CD14-positive monocyte (primary cell): Measurements from ENCODE around the gene ARHGEF37. TPM values are rescaled to one million over a fixed set of nuclear protein-coding genes. Genes with fewer than 3 reads are reported as not detected.

Experiments used
- DNase-seq, 3 donors: peaks; one replicate each; pipeline ENCODE4 v3.0.0-alpha.2; 2011 to 2022
- H2AFZ ChIP-seq: 2 replicates; pipeline ENCODE4 v1.6.0; 2012; ENCODE audit warnings: mild to moderate bottlenecking, low read depth, low read length, inconsistent platforms; ENCODE audit not compliant: insufficient read depth, poor library complexity, severe bottlenecking
- H3K27ac ChIP-seq, 2 donors: 1 replicate in 1 of 2; 2 replicates in 1 of 2; pipeline ENCODE4 v1.5.1; 2012 to 2013; ENCODE audit warnings: low read length in 2 of 2, control low read depth in 1 of 2, inconsistent platforms in 1 of 2, low read depth in 1 of 2, mild to moderate bottlenecking in 1 of 2
- H3K27me3 ChIP-seq, 2 donors: one replicate each; pipeline versions ENCODE4 v1.6.0 to v1.6.1; 2011 to 2013; ENCODE audit warnings: low read length in 2 of 2; ENCODE audit not compliant: control insufficient read depth in 2 of 2, insufficient read depth in 2 of 2
- H3K36me3 ChIP-seq, 2 donors: replicated peaks in 1 of 2; 1 replicate in 1 of 2; 2 replicates in 1 of 2; pipeline versions ENCODE4 v1.5.1 to v1.6.1; 2012 to 2013; ENCODE audit warnings: low read length in 2 of 2, control low read depth in 1 of 2, inconsistent platforms in 1 of 2, mild to moderate bottlenecking in 1 of 2; ENCODE audit not compliant: insufficient read depth in 2 of 2, control insufficient read depth in 1 of 2
- H3K4me1 ChIP-seq, 2 donors: 1 replicate in 1 of 2; 2 replicates in 1 of 2; pipeline versions ENCODE4 v1.5.1 to v1.6.1; 2012 to 2013; ENCODE audit warnings: low read length in 2 of 2, control low read depth in 1 of 2, inconsistent platforms in 1 of 2, mild to moderate bottlenecking in 1 of 2, moderate library complexity in 1 of 2; ENCODE audit not compliant: insufficient read depth in 2 of 2, control insufficient read depth in 1 of 2
- H3K4me2 ChIP-seq: replicated peaks from 2 replicates; pipeline ENCODE3; 2012; ENCODE audit warnings: low read length, moderate library complexity, mild to moderate bottlenecking; ENCODE audit not compliant: poor library complexity, severe bottlenecking; ENCODE audit errors: extremely low read depth
- H3K4me3 ChIP-seq, 3 experiments: fragments of 200-600 bp in 1 of 3; sonication (generic) in 1 of 3; replicated peaks in 1 of 3; 1 replicate in 2 of 3; 2 replicates in 1 of 3; pipeline ENCODE4 v1.5.1; 2011 to 2013; ENCODE audit warnings: low read length in 3 of 3, mild to moderate bottlenecking in 3 of 3, control low read depth in 2 of 3, low read depth in 2 of 3, inconsistent platforms in 1 of 3, moderate library complexity in 1 of 3
- H3K79me2 ChIP-seq: 2 replicates; pipeline ENCODE4 v1.6.0; 2012; ENCODE audit warnings: mild to moderate bottlenecking, control low read depth, inconsistent platforms, low read length, moderate library complexity; ENCODE audit not compliant: insufficient read depth
- H3K9ac ChIP-seq: 2 replicates; pipeline ENCODE4 v1.6.0; 2017; ENCODE audit warnings: low read length, mild to moderate bottlenecking; ENCODE audit not compliant: insufficient read depth, poor library complexity, severe bottlenecking
- H3K9me3 ChIP-seq, 2 donors: replicated peaks in 1 of 2; 1 replicate in 1 of 2; 2 replicates in 1 of 2; pipeline versions ENCODE4 v1.5.1 to v1.6.1; 2012 to 2013; ENCODE audit warnings: low read length in 2 of 2, control low read depth in 1 of 2; ENCODE audit not compliant: control insufficient read depth in 1 of 2, insufficient read depth in 1 of 2
- H4K20me1 ChIP-seq: 2 replicates; pipeline ENCODE4 v1.6.0; 2012; ENCODE audit warnings: mild to moderate bottlenecking, low read length, control low read depth, moderate library complexity; ENCODE audit not compliant: insufficient read depth
- H3K27ac Mint-ChIP-seq, 7 donors: one replicate each; pipeline ENCODE4 v1.8.0; 2020; ENCODE audit warnings: mild to moderate bottlenecking in 7 of 7, mixed read lengths in 7 of 7, moderate library complexity in 6 of 7, inconsistent platforms in 2 of 7
- H3K27me3 Mint-ChIP-seq, 3 donors: one replicate each; pipeline ENCODE4 v1.8.0; 2021 to 2022; ENCODE audit warnings: low read depth in 3 of 3, mild to moderate bottlenecking in 3 of 3, mixed read lengths in 3 of 3, moderate library complexity in 3 of 3, inconsistent platforms in 1 of 3
- H3K36me3 Mint-ChIP-seq, 2 donors: one replicate each; pipeline ENCODE4 v1.8.0; 2020; ENCODE audit warnings: mixed read lengths in 2 of 2, inconsistent platforms in 1 of 2, mild to moderate bottlenecking in 1 of 2
- H3K4me1 Mint-ChIP-seq: one replicate; pipeline ENCODE4 v1.8.0; 2020; ENCODE audit warnings: mild to moderate bottlenecking, mixed read lengths
- H3K4me3 Mint-ChIP-seq, 2 donors: one replicate each; pipeline ENCODE4 v1.8.0; 2020; ENCODE audit warnings: mild to moderate bottlenecking in 2 of 2, mixed read lengths in 2 of 2, moderate library complexity in 1 of 2
- H3K9me3 Mint-ChIP-seq, 7 donors: one replicate each; pipeline ENCODE4 v1.8.0; 2020 to 2022; ENCODE audit warnings: mixed read lengths in 7 of 7, mild to moderate bottlenecking in 6 of 7, moderate library complexity in 6 of 7, inconsistent platforms in 2 of 7
- WGBS: methylation state at CpG from one replicate; pipeline ENCODE4 v1.1.5; 2013; ENCODE audit warnings: missing lambda C conversion rate; ENCODE audit not compliant: insufficient coverage; 5-methylcytosine and 5-hydroxymethylcytosine counted together
- intact Hi-C, 2 donors: fragments of 100-400 bp; cut with micrococcal nuclease; formaldehyde crosslinking; loops; one replicate each; pipeline versions ENCODE4 v1.15.0 to v1.15.1; 2023
- polyA plus RNA-seq, 3 donors: library from polyadenylated mRNA; depleted of rRNA in 1 of 3; unstranded in 2 of 3; stranded (reverse) in 1 of 3; fragments of 300-500 nt in 2 of 3; fragments of >200 nt in 1 of 3; fragmentation: Illumina TruSeq in 2 of 3; gene quantifications; 1 replicate in 2 of 3; 2 replicates in 1 of 3; pipeline ENCODE4 v1.2.3, GENCODE V29; 2012 to 2021
- TF ChIP-seq, protein P1 (sequence below): fragments of 200-600 bp; IDR thresholded peaks from one replicate; pipeline ENCODE4 v1.8.0; 2022; ENCODE audit warnings: antibody characterized with exemption, mild to moderate bottlenecking

ARHGEF37 gene
- polyA plus RNA-seq, 3 donors, result not detected

DNA sequence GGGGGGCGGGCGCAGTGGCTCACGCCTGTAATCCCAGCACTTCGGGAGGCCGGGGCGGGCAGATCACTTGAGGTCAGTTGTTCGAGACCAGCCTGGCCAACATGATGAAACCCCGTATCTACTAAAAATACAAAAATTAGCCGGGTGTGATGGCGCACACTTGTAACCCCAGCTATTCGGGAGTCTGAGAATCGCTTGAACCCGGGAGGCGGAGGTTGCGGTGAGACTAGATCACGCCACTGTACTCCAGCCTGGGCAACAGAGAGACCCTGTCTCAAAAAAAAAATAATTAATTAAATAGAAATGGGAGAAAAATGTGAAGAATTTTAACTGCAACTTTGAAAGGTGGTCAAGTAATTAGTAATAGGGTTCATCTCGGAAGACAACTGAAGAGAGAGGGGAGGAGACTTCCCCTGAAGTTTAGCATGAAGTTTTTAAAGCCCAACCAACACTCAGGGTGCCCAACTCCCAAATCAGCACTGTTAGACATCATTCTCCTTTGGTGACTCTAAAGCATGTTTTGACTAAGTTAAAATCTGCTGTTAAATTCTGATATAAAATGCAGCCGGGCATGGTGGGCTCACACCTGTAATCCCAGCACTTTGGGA lies 28.6 kb upstream of the ARHGEF37 start:
- Histone ChIP-seq H3K27ac (no peak overlapping the region), H3K4me1 (peaks cover 19 to 30% of the 10 kb centered on the region in 2 donors), H3K36me3 (peaks cover 9 to 16% of the 10 kb centered on the region in 2 donors), H3K4me2 (no peak overlapping the region), H3K4me3 (no peak overlapping the region), H3K79me2 (peaks cover 41% of the 10 kb centered on the region), H3K27me3 (no peaks in the 10 kb centered on the region), H3K9me3 (no peaks in the 10 kb centered on the region), H4K20me1 (peaks cover 25% of the 10 kb centered on the region), H3K9ac (no peak overlapping the region), H2AFZ (no peak overlapping the region)
- 100% methylated on average over 11 of the region's 18 CpGs for WGBS
- intact Hi-C loops, result loop anchor here in 1 of 2 donors (5.0 kb wide), 1 partner anchor 40 kb away; no protein-coding TSS in a partner anchor
- Mint-ChIP-seq H3K27ac (peak overlapping the region in 2 of 7 donors; percentile 53 to 68), H3K36me3 (peaks cover 13 to 16% of the 10 kb centered on the region in 2 donors), H3K4me3 (no peak overlapping the region), H3K27me3 (peaks cover 0 to 2% (median 0%) of the 10 kb centered on the region in 3 donors), H3K9me3 (peaks cover 0 to 6% (median 0%) of the 10 kb centered on the region in 7 donors), H3K4me1 (peaks cover 15% of the 10 kb centered on the region)
- DNase-seq, result no peak
- TF ChIP-seq, protein P1, sequence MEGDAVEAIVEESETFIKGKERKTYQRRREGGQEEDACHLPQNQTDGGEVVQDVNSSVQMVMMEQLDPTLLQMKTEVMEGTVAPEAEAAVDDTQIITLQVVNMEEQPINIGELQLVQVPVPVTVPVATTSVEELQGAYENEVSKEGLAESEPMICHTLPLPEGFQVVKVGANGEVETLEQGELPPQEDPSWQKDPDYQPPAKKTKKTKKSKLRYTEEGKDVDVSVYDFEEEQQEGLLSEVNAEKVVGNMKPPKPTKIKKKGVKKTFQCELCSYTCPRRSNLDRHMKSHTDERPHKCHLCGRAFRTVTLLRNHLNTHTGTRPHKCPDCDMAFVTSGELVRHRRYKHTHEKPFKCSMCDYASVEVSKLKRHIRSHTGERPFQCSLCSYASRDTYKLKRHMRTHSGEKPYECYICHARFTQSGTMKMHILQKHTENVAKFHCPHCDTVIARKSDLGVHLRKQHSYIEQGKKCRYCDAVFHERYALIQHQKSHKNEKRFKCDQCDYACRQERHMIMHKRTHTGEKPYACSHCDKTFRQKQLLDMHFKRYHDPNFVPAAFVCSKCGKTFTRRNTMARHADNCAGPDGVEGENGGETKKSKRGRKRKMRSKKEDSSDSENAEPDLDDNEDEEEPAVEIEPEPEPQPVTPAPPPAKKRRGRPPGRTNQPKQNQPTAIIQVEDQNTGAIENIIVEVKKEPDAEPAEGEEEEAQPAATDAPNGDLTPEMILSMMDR, result no peak

DNA sequence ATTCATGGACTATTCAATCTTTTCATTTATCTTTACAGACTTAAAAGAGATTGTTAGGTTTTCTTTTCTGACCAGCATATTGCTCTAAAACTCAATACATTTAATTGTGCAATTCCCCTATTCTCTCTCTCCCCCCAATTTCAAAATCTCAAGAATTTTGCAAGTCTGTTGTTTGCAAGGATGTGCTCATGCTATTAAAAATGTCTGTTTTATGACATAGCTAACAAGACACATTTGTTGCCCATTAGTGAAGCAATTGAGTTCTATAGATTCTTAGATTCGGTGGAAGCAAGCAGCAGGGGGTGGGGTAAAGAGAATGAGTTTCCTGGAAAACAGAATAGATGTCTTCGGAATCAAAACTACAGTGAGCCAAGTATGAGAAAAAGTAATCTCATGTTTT lies 21.6 kb upstream of the ARHGEF37 start:
- H3K27ac Mint-ChIP-seq, result no peak overlapping the region

More for the DNA sequence above, 21.6 kb upstream of the ARHGEF37 start:
- peak overlapping the region; percentile 29 for H2AFZ ChIP-seq
- no peaks in the 10 kb centered on the region for H3K36me3 ChIP-seq
- H3K79me2 ChIP-seq, result no peaks in the 10 kb centered on the region
- H3K9me3 ChIP-seq, result no peaks in the 10 kb centered on the region
- H3K4me2 ChIP-seq, result no peak overlapping the region
- H3K27me3 ChIP-seq, result no peaks in the 10 kb centered on the region
- H3K4me1 ChIP-seq, result peaks cover 7 to 14% of the 10 kb centered on the region in 2 donors
- Mint-ChIP-seq H3K9me3 (no peaks in the 10 kb centered on the region), H3K36me3 (no peaks in the 10 kb centered on the region), H3K4me1 (peaks cover 15% of the 10 kb centered on the region), H3K27me3 (no peaks in the 10 kb centered on the region), H3K4me3 (no peak overlapping the region)
- intact Hi-C loops, result loop anchor here (5.0 kb wide), 2 partner anchors 117 to 177 kb away; no protein-coding TSS in a partner anchor
- no peak overlapping the region for H3K4me3 ChIP-seq
- H4K20me1 ChIP-seq, result no peaks in the 10 kb centered on the region
- DNase-seq, result no peak
- 31% methylated on average over 2 of the region's 2 CpGs for WGBS
- TF ChIP-seq, protein P1, result no peak
- no peak overlapping the region for H3K27ac ChIP-seq
- H3K9ac ChIP-seq, result no peak overlapping the region
